22Rv1 (cell line): ENCODE measurements around the gene CLEC7A.

Source experiments
- ZFX ChIP-seq: fragments of 450-650 bp; IDR thresholded peaks from 2 replicates; pipeline ENCODE4 v1.6.1; 2017; ENCODE audit warnings: antibody characterized with exemption, borderline replicate concordance
- TF ChIP-seq, protein P1 (sequence below): fragments of 450-650 bp; IDR thresholded peaks from 2 replicates; pipeline ENCODE4 v1.5.1; 2017; ENCODE audit warnings: mild to moderate bottlenecking

DNA sequence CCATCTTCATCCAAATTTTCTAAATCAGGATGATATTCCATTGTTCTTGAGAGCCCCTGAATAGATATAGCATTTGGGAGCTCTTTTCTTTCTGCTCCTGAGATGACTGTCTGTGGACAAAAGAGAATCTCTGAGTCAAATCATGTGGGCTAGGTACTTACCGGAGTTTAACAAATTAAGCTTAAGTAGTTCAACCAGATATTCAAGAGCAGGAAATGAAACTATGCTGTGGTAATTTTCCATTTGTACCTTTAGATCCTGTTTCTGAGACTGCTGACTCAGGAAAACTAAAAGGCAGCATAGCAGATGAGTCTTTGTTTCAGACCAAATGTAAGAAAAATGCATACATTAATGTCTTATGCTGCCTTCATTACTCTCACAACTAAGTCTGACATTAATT is at the start of gene CLEC7A:
- TF ChIP-seq, protein P1, sequence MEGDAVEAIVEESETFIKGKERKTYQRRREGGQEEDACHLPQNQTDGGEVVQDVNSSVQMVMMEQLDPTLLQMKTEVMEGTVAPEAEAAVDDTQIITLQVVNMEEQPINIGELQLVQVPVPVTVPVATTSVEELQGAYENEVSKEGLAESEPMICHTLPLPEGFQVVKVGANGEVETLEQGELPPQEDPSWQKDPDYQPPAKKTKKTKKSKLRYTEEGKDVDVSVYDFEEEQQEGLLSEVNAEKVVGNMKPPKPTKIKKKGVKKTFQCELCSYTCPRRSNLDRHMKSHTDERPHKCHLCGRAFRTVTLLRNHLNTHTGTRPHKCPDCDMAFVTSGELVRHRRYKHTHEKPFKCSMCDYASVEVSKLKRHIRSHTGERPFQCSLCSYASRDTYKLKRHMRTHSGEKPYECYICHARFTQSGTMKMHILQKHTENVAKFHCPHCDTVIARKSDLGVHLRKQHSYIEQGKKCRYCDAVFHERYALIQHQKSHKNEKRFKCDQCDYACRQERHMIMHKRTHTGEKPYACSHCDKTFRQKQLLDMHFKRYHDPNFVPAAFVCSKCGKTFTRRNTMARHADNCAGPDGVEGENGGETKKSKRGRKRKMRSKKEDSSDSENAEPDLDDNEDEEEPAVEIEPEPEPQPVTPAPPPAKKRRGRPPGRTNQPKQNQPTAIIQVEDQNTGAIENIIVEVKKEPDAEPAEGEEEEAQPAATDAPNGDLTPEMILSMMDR: no peak
- TF ChIP-seq ZFX: no peak
